ENCODE data around the gene NDUFS8.
A peak's percentile ranks its signal among the peaks of the same experiment; 100 is the strongest.

The NDUFS8 gene

GRCh38 chr11:68008381-68009337 lies 21.8 kb upstream of the NDUFS8 start:
- Histone ChIP-seq H3F3A (ENCODE audit: low read depth) (no peaks in the 10 kb centered on the region), H3K9me3 (ENCODE audit: insufficient read depth, low read depth, low read length) (no peaks in the 10 kb centered on the region), H3K36me3 (ENCODE audit: insufficient read depth, low read length) (no peaks in the 10 kb centered on the region), H4K20me1 (ENCODE audit: insufficient read depth, low read length, poor library complexity, severe bottlenecking) (no peaks in the 10 kb centered on the region), H3K79me2 (ENCODE audit: insufficient read depth, low read length) (no peaks in the 10 kb centered on the region), H3K4me2 (ENCODE audit: low read depth, low read length, poor library complexity, severe bottlenecking) (no peak overlapping the region), H3K9ac (ENCODE audit: low read depth, low read length, poor library complexity, severe bottlenecking) (no peak overlapping the region), H3K4me1 (ENCODE audit: insufficient read depth, low read length, poor library complexity, severe bottlenecking) (peaks cover 23% of the 10 kb centered on the region), H3K4me3 (ENCODE audit: low read length, poor library complexity, severe bottlenecking) (no peak overlapping the region), H3K9me2 (replicated peaks; ENCODE audit: low read depth, low read length) (no peaks in the 10 kb centered on the region), H2AFZ (ENCODE audit: low read length) (no peak overlapping the region), H3K27me3 (ENCODE audit: insufficient read depth, low read length, poor library complexity, severe bottlenecking) (no peaks in the 10 kb centered on the region)
- TF ChIP-seq CTCF (conservative IDR thresholded peaks at IDR 0.05; ENCODE audit: low read length) (no peak), EZH2phosphoT487 (IDR thresholded peaks at IDR 0.05; ENCODE audit: borderline replicate concordance) (no peak)

GRCh38 chr11:68009391-68010089 lies 20.9 kb upstream of the NDUFS8 start:
- no peaks in the 10 kb centered on the region for H3K9me3 ChIP-seq (ENCODE audit: insufficient read depth, low read depth, low read length)
- no peak overlapping the region for H3K9ac ChIP-seq (ENCODE audit: low read depth, low read length, poor library complexity, severe bottlenecking)
- no peaks in the 10 kb centered on the region for H3K36me3 ChIP-seq (ENCODE audit: insufficient read depth, low read length)
- no peak overlapping the region for H3K4me3 ChIP-seq (ENCODE audit: low read length, poor library complexity, severe bottlenecking)
- H3K9me2 ChIP-seq (replicated peaks; ENCODE audit: low read depth, low read length): no peaks in the 10 kb centered on the region
- no peaks in the 10 kb centered on the region for H3K27me3 ChIP-seq (ENCODE audit: insufficient read depth, low read length, poor library complexity, severe bottlenecking)
- H3K79me2 ChIP-seq (ENCODE audit: insufficient read depth, low read length): no peaks in the 10 kb centered on the region
- H2AFZ ChIP-seq (ENCODE audit: low read length): peak overlapping the region; percentile 9; the same call in 1 of the 2 replicates
- H3F3A ChIP-seq (ENCODE audit: low read depth): no peaks in the 10 kb centered on the region
- TF ChIP-seq CTCF (conservative IDR thresholded peaks at IDR 0.05; ENCODE audit: low read length): peak; percentile 64
- no peak for TF ChIP-seq EZH2phosphoT487 (IDR thresholded peaks at IDR 0.05; ENCODE audit: borderline replicate concordance)
- peak overlapping the region; percentile 14 for H3K4me2 ChIP-seq (ENCODE audit: low read depth, low read length, poor library complexity, severe bottlenecking)
- peaks cover 27% of the 10 kb centered on the region for H3K4me1 ChIP-seq (ENCODE audit: insufficient read depth, low read length, poor library complexity, severe bottlenecking)
- no peaks in the 10 kb centered on the region for H4K20me1 ChIP-seq (ENCODE audit: insufficient read depth, low read length, poor library complexity, severe bottlenecking)

GRCh38 chr11:68010090-68011041 lies 20.1 kb upstream of the NDUFS8 start, which contains the start of gene ALDH3B1:
Gene ALDH3B1 (plus strand): TSS chr11:68010327. CDS start chr11:68015298, 4,971 bp downstream.
- TF ChIP-seq CTCF (conservative IDR thresholded peaks at IDR 0.05; ENCODE audit: low read length): no peak
- TF ChIP-seq EZH2phosphoT487 (IDR thresholded peaks at IDR 0.05; ENCODE audit: borderline replicate concordance): no peak
- Histone ChIP-seq H3K27me3 (ENCODE audit: insufficient read depth, low read length, poor library complexity, severe bottlenecking) (no peaks in the 10 kb centered on the region), H3K79me2 (ENCODE audit: insufficient read depth, low read length) (no peaks in the 10 kb centered on the region), H3K9me2 (replicated peaks; ENCODE audit: low read depth, low read length) (no peaks in the 10 kb centered on the region), H3F3A (ENCODE audit: low read depth) (no peaks in the 10 kb centered on the region), H3K9me3 (ENCODE audit: insufficient read depth, low read depth, low read length) (no peaks in the 10 kb centered on the region), H2AFZ (ENCODE audit: low read length) (peak within 1 kb of the TSS; percentile 9; the same call in 1 of the 2 replicates), H3K9ac (ENCODE audit: low read depth, low read length, poor library complexity, severe bottlenecking) (no peak within 1 kb of the TSS), H3K4me1 (ENCODE audit: insufficient read depth, low read length, poor library complexity, severe bottlenecking) (peaks cover 29% of the 10 kb centered on the region), H3K36me3 (ENCODE audit: insufficient read depth, low read length) (no peaks in the 10 kb centered on the region), H4K20me1 (ENCODE audit: insufficient read depth, low read length, poor library complexity, severe bottlenecking) (no peaks in the 10 kb centered on the region), H3K4me2 (ENCODE audit: low read depth, low read length, poor library complexity, severe bottlenecking) (peak within 1 kb of the TSS; percentile 14), H3K4me3 (ENCODE audit: low read length, poor library complexity, severe bottlenecking) (no peak within 1 kb of the TSS)
